ENCODE results near the gene CDH23. TPM values are rescaled to one million over a fixed set of nuclear protein-coding genes. Genes with fewer than 3 reads are reported as not detected.

Gene CDH23
- polyA plus RNA-seq, 1 donor from 2014 or later, result 6.6 TPM

- Histone ChIP-seq H3K79me2 (replicated peaks; ENCODE audit: insufficient read depth, low read length) (no peaks in the 10 kb centered on the region), H3K9ac (ENCODE audit: low read length) (peak overlapping the region; percentile 45), H3K4me2 (ENCODE audit: low read length) (peak overlapping the region; percentile 48), H2AFZ (ENCODE audit: low read depth, low read length) (no peak overlapping the region), H3F3A (ENCODE audit: insufficient read depth, low read length, poor library complexity, severe bottlenecking) (no peaks in the 10 kb centered on the region), H3K27me3 (ENCODE audit: insufficient read depth, low read depth, low read length) (peaks cover 32% of the 10 kb centered on the region), H3K36me3 (ENCODE audit: insufficient read depth, low read length) (no peaks in the 10 kb centered on the region), H3K27ac (ENCODE audit: low read length) (no peak overlapping the region), H3K9me2 (ENCODE audit: insufficient read depth, low read length) (no peaks in the 10 kb centered on the region), H3K9me3 (ENCODE audit: low read length) (no peaks in the 10 kb centered on the region), H3K4me3 (ENCODE audit: low read length) (peak overlapping the region; percentile 71), H4K20me1 (ENCODE audit: insufficient read depth) (no peaks in the 10 kb centered on the region)
- TF ChIP-seq CTCF (IDR thresholded peaks at IDR 0.05; ENCODE audit: poor library complexity, severe bottlenecking) (peak; percentile 26), EP300 (conservative IDR thresholded peaks at IDR 0.05; ENCODE audit: poor library complexity, severe bottlenecking) (no peak), RAD21 (conservative IDR thresholded peaks at IDR 0.05) (peak; percentile 50), MXI1 (conservative IDR thresholded peaks at IDR 0.05; ENCODE audit: poor library complexity, severe bottlenecking) (peak; percentile 52), TAF1 (IDR thresholded peaks at IDR 0.05; ENCODE audit: low read depth) (no peak), SMC3 (conservative IDR thresholded peaks at IDR 0.05; ENCODE audit: poor library complexity) (peak; percentile 58), EZH2 (IDR thresholded peaks at IDR 0.05; ENCODE audit: borderline replicate concordance, insufficient read depth, low read length, poor library complexity, severe bottlenecking) (no peak), POLR2AphosphoS5 (IDR thresholded peaks at IDR 0.05) (no peak), REST (IDR thresholded peaks at IDR 0.05; ENCODE audit: borderline replicate concordance) (no peak)
Measured at GRCh38 chr10:71397296-71398212, 834 bp downstream of the CDH23 start.

- no peak overlapping the region for H3K9ac ChIP-seq (ENCODE audit: low read length)
- H3K27me3 ChIP-seq (ENCODE audit: insufficient read depth, low read depth, low read length), result peaks cover 32% of the 10 kb centered on the region
- H3K4me3 ChIP-seq (ENCODE audit: low read length), result no peak overlapping the region
- no peaks in the 10 kb centered on the region for H3K36me3 ChIP-seq (ENCODE audit: insufficient read depth, low read length)
- no peaks in the 10 kb centered on the region for H3F3A ChIP-seq (ENCODE audit: insufficient read depth, low read length, poor library complexity, severe bottlenecking)
- no peaks in the 10 kb centered on the region for H3K9me2 ChIP-seq (ENCODE audit: insufficient read depth, low read length)
- TF ChIP-seq POLR2AphosphoS5 (IDR thresholded peaks at IDR 0.05) (no peak), REST (IDR thresholded peaks at IDR 0.05; ENCODE audit: borderline replicate concordance) (no peak), EP300 (conservative IDR thresholded peaks at IDR 0.05; ENCODE audit: poor library complexity, severe bottlenecking) (no peak), EZH2 (IDR thresholded peaks at IDR 0.05; ENCODE audit: borderline replicate concordance, insufficient read depth, low read length, poor library complexity, severe bottlenecking) (no peak), CTCF (IDR thresholded peaks at IDR 0.05; ENCODE audit: poor library complexity, severe bottlenecking) (no peak), MXI1 (conservative IDR thresholded peaks at IDR 0.05; ENCODE audit: poor library complexity, severe bottlenecking) (no peak), TAF1 (IDR thresholded peaks at IDR 0.05; ENCODE audit: low read depth) (no peak), RAD21 (conservative IDR thresholded peaks at IDR 0.05) (no peak), SMC3 (conservative IDR thresholded peaks at IDR 0.05; ENCODE audit: poor library complexity) (no peak)
- H2AFZ ChIP-seq (ENCODE audit: low read depth, low read length), result no peak overlapping the region
- H3K27ac ChIP-seq (ENCODE audit: low read length), result no peak overlapping the region
- H3K4me2 ChIP-seq (ENCODE audit: low read length), result no peak overlapping the region
- no peaks in the 10 kb centered on the region for H3K79me2 ChIP-seq (replicated peaks; ENCODE audit: insufficient read depth, low read length)
- no peaks in the 10 kb centered on the region for H3K9me3 ChIP-seq (ENCODE audit: low read length)
- no peaks in the 10 kb centered on the region for H4K20me1 ChIP-seq (ENCODE audit: insufficient read depth)
Measured at GRCh38 chr10:71398976-71399375, 2.3 kb downstream of the CDH23 start.

Data from neural cell (in vitro differentiated cells).